ENCODE results near the gene DGKH. TPM values are rescaled to one million over a fixed set of nuclear protein-coding genes. Genes with fewer than 3 reads are reported as not detected.
"Not testable (repeated sequence)": the region's sequence is repeated elsewhere in the genome, so short reads cannot be mapped to it uniquely, and the experiment has no call there.

Gene DGKH
- total and polyA plus RNA-seq, 11 donors: 1.8 to 13.1 (median 7.4) TPM

GRCh38 chr13:42152495-42152894, 104.0 kb downstream of the DGKH start:
- H3K4me1 ChIP-seq: no peaks in the 10 kb centered on the region
- H3K4me3 ChIP-seq: no peak overlapping the region
- TF ChIP-seq, protein P1, sequence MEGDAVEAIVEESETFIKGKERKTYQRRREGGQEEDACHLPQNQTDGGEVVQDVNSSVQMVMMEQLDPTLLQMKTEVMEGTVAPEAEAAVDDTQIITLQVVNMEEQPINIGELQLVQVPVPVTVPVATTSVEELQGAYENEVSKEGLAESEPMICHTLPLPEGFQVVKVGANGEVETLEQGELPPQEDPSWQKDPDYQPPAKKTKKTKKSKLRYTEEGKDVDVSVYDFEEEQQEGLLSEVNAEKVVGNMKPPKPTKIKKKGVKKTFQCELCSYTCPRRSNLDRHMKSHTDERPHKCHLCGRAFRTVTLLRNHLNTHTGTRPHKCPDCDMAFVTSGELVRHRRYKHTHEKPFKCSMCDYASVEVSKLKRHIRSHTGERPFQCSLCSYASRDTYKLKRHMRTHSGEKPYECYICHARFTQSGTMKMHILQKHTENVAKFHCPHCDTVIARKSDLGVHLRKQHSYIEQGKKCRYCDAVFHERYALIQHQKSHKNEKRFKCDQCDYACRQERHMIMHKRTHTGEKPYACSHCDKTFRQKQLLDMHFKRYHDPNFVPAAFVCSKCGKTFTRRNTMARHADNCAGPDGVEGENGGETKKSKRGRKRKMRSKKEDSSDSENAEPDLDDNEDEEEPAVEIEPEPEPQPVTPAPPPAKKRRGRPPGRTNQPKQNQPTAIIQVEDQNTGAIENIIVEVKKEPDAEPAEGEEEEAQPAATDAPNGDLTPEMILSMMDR (IDR thresholded peaks at IDR 0.05): no peak
- TF ChIP-seq POLR2A (IDR thresholded peaks at IDR 0.05): no peak
- intact Hi-C loops (cut with DNase I): no loop called here
- ATAC-seq (no peak), DNase-seq (no peak)
- no peak overlapping the region for H3K27ac ChIP-seq
- no peaks in the 10 kb centered on the region for H3K27me3 ChIP-seq
- H3K9me3 ChIP-seq: no peaks in the 10 kb centered on the region
- WGBS, 4 donors: 80 to 87% (median 87%) methylated on average over 4 of the region's 4 CpGs
- peaks cover 0 to 25% (median 13%) of the 10 kb centered on the region in 9 donors for H3K36me3 ChIP-seq

- 88 to 92% (median 90%) methylated on average over 3 of the region's 3 CpGs for WGBS, 4 donors
- Histone ChIP-seq H3K4me1 (no peaks in the 10 kb centered on the region), H3K27me3 (no peaks in the 10 kb centered on the region), H3K9me3 (no peaks in the 10 kb centered on the region), H3K36me3 (peaks cover 0 to 34% (median 16%) of the 10 kb centered on the region in 9 donors), H3K4me3 (no peak overlapping the region), H3K27ac (no peak overlapping the region)
- intact Hi-C loops (cut with DNase I): no loop called here
- DNase-seq: no peak
- TF ChIP-seq, protein P1 (IDR thresholded peaks at IDR 0.05): no peak
- no peak for TF ChIP-seq POLR2A (IDR thresholded peaks at IDR 0.05)
- no peak for ATAC-seq
These were observed 105.0 kb downstream of the DGKH start for GRCh38 chr13:42153199-42154113.

GRCh38 chr13:42155251-42155650, 106.8 kb downstream of the DGKH start:
- Histone ChIP-seq H3K4me1 (no peaks in the 10 kb centered on the region), H3K27ac (no peak overlapping the region), H3K9me3 (no peaks in the 10 kb centered on the region), H3K4me3 (no peak overlapping the region), H3K36me3 (peaks cover 0 to 50% (median 26%) of the 10 kb centered on the region in 9 donors), H3K27me3 (no peaks in the 10 kb centered on the region)
- TF ChIP-seq POLR2A (IDR thresholded peaks at IDR 0.05): no peak
- TF ChIP-seq, protein P1 (IDR thresholded peaks at IDR 0.05): no peak
- 89 to 94% (median 91%) methylated on average over 3 of the region's 3 CpGs for WGBS, 4 donors
- intact Hi-C loops (cut with DNase I): no loop called here
- ATAC-seq (no peak), DNase-seq (no peak)

GRCh38 chr13:42163338-42163737, 114.9 kb downstream of the DGKH start:
- H3K27me3 ChIP-seq; intact Hi-C loops (cut with DNase I); ATAC-seq; H3K4me3 ChIP-seq; DNase-seq; H3K4me1 ChIP-seq; H3K9me3 ChIP-seq; H3K27ac ChIP-seq: not testable (repeated sequence)
- WGBS, 4 donors: 74 to 89% (median 83%) methylated on average over 1 to 2 of the region's 2 CpGs
- H3K36me3 ChIP-seq: peaks cover 0 to 69% (median 36%) of the 10 kb centered on the region in 9 donors

DNA sequence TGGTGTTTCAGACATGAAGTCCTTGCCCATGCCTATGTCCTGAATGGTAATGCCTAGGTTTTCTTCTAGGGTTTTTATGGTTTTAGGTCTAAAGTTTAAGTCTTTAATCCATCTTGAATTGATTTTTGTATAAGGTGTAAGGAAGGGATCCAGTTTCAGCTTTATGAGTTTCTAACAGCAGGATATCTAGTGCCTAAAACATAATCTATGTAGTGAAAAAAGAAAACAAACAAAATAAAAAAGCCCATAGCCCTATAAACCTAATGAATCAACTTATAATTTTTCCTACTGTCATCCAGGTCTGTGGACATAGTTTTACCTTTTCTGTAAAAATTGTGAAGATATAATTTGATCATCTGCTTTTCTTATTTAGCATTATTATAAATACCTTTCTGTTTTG, 115.5 kb downstream of the DGKH start:
- peaks cover 0 to 69% (median 42%) of the 10 kb centered on the region in 9 donors for H3K36me3 ChIP-seq
- H3K9me3 ChIP-seq; H3K27ac ChIP-seq; H3K27me3 ChIP-seq; intact Hi-C loops (cut with DNase I); H3K4me3 ChIP-seq; DNase-seq; ATAC-seq; H3K4me1 ChIP-seq: not testable (repeated sequence)
